T follicular helper cell (primary cell): ENCODE results near the gene EIF3J.
"Not testable (repeated sequence)": the region's sequence is repeated elsewhere in the genome, so short reads cannot be mapped to it uniquely, and the experiment has no call there.

Experiments used
- DNase-seq: peaks from one replicate; pipeline ENCODE4 v3.0.0-alpha.2; 2020; ENCODE audit warnings: low read depth

EIF3J gene

DNA sequence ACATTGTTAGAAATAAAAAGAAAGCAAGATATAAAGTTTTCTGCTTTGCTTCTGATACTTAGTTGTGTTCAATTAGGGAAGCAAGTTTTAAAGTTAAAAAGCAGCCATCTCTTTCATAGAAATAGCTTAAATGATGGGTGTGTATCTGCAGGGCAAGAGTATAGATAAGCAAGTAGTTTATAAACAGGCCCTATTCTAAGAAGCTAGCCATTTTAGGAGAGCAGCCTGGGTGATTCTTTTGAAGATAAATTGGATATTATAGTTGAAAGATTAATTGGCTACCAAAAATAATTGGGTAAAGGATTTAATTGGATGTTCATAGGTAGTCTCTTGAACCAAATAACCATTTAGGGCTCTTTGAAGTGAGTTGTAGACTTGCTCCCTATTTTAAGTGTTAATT lies 5.6 kb downstream of the EIF3J start:
- no peak for DNase-seq

DNA sequence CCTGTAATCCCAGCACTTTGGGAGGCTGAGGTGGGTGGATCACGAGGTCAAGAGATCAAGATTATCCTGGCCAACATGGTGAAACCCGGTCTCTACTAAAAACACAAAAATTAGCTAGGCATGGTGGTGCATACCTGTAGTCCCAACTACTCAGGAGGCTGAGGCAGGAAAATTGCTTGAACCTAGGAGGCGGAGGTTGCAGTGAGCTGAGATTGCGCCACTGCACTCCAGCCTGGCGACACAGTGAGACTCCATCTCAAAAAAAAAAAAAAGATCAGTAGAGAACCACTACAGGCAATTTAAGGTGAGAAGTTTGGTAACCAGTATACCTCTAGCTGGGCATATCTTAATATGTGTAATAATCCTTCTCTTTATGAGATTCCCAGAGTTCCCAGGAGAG lies 7.8 kb downstream of the EIF3J start:
- not testable (repeated sequence) for DNase-seq

DNA sequence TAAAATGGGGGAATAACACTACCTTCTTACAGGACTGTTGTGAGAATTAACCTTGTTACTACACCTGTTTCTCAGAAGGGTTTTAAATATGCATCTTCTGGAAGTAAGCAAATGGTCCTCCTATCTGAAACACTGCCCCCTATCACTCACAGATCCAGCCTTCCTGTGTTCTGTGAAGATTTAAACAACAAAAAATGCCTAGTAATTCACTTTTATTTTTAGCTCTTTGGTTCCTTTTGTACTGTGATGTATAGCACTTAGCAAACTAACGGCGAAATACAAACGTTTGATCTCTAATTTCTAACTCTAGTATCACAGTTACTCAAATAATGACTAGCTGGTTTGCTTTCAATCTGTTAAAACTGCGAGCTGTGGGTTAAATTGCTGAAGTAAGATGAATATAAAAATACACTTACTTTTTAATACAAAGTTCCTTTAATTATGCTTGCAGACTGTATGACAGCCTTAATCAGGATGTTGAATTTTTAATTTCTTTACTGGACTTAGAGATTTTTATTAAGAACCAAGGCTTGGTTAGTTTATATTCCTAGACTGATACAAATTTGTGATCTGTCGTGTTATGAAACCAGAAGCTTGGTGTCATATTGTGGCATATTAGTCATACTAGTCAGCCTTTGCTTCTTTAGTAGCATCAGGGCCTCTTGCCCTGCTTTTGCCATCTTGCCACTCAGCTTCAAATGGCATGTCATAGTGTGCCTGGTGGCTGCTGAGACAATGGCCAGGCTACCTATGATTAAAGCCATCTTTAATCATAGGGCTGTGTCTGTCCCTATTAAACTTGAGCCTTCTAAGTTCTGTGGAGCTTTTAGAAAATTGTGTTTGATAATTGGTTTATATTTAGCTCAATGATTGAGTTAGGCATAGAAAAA lies 9.2 kb downstream of the EIF3J start:
- DNase-seq = no peak

DNA sequence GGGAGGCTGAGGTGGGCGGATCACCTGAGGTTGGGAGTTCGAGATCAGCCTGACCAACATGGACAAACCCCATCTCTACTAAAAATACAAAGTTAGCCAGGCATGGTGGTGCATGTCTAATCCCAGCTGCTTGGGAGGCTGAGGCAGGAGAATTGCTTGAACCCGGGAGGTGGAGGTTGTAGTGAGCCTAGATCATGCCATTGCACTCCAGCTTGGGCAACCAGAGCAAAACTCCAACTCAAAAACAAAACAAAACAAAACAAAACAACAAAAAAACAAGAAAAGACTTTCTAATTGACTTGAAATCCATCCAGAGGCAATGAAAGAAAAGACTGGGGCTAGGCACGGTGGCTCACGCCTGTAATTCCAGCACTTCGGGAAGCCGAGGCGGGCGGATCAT lies 12.2 kb downstream of the EIF3J start:
- DNase-seq = not testable (repeated sequence)

DNA sequence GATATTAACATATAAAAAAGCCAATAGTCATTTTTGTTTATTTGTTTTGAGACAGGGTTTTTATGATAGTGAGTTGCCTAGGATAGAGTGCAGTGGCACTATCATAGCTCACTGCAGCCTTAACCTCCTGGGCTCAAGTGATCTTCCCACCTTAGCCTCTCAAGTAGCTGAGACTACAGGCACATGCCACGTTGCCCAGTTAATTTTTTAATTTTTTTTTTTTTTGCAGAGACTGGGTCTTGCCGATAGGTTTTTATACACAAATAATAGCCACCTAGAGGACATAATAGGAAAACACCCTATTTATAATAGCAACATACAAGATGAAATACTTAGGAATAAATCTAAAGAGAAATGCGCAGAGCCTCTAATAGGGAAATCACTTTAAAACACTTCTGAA lies 13.3 kb downstream of the EIF3J start:
- DNase-seq = no peak

DNA sequence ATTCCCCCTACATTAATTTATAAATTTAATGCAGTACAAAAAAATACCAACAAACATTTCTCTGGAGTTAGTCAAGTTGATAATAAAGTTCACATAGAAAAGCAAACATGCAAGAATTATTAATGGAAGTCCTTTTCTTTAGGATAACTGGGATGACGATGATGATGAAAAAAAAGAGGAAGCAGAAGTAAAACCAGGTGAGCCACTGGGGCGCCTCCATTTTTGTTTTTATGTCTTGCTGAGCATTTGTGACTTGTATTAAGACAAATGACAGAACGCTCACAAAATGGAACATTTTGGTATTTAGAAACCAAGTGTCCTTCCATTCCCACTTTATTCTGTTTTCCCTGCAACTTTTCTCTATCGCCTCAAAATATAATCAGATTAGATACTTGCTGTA lies 13.8 kb downstream of the EIF3J start:
- no peak for DNase-seq

DNA sequence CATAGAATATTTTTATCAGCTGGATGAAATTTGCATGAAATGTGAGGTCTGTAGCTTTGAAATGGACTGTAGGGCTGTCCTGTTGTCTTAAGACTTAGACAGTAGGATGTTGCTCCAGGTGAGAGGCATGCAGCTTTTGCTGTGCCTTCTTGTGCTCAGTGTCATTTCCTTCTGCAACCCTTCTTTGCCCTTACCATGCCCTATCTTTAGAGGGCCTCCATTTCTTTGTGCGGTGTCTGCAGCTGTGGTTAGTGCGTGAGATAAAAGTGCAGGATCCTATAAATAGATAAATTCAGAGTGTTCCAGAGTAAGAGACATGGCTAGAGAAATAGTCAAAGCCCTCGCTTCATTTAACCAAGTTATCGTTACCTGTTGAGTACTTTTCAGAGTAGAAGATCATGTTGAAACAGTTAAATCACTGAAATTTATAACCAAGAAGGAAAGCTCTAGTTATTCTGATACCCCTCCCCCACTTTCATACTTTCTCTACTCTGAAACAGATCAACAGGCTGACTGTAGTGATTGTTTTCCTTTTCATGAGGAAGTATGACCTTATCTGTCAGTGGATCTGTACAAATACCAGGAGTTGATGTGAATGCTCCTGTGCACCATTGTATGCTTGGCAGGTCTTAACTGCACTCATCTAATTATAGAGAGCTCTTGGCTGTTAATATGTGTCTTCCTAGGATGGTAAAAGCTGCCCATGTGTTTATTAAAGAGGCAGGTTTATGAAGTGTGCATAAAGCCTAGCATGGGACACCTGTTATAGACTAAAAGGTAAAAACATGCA lies 18.2 kb downstream of the EIF3J start:
- DNase-seq = no peak

DNA sequence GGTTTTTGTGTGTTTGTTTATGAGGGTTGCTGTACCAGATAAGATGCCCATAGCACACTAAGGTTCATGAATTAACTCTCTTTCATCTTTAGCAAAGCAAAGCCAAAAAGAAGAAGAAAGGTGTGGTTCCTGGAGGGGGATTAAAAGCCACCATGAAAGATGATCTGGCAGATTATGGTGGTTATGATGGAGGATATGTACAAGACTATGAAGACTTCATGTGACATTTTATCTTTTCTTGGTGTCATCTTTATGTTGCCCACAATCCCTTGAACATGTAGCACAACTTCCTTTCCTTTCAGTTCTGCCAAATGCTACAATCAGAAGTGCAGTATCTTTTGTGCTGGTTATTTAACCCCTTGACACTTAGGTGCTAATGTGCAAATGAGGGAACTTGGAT lies 24.0 kb downstream of the EIF3J start:
- DNase-seq = not testable (repeated sequence)

DNA sequence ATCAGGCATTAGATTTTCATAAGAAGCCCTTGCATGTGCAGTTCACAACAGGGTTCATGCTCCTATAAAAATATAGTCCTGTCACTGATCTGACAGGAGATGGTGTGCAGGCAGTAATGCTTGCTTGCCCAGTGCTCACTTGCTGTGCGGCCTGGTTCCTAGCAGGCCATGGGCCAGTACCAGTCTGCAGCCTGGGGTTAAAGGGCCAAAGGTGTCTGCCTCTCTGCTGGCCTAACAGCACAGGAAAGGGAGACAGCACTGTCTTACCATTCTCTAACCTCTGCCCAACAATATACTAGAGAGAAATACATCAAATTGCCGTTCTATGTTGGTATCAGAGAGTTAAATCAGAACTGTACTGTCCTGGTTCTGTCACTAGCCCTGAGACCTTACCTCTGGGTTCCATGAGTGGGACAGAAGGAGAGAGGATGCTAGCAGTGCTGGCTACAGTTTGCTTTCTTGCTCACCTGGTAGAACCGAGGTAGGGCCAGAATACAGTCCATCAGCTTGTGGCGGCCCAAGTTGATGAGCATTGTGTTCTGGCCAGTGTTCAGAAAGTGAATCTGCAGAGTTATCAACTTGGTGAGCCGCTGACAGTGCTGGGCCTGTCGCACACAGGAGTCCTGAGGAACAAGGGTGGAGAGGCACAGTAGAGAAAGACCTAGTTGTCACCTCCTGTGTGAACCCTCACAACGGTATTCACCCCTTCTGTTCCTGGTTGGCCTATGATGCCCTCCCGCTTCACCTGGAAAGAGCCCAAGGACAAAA lies 28.6 kb downstream of the EIF3J start:
- DNase-seq = no peak

DNA sequence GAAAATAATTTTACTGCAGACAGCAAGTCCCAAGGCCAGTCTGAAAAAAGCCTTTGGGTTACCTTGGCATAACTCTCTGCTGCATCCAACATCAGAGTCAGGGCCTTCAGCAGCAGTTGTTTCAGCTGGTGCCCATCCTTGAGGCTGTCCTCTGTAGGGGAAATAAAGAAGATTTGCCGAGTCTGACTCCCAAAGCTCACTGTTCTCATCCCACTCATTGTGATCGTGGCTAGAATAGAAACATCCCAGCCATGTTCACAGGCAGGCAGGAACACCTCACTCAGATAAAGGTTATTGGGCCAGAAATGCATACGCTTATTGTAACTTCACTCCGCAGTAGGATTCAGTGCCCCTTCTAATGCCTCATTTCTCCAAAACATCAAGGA lies 29.2 kb downstream of the EIF3J start:
- DNase-seq = no peak

DNA sequence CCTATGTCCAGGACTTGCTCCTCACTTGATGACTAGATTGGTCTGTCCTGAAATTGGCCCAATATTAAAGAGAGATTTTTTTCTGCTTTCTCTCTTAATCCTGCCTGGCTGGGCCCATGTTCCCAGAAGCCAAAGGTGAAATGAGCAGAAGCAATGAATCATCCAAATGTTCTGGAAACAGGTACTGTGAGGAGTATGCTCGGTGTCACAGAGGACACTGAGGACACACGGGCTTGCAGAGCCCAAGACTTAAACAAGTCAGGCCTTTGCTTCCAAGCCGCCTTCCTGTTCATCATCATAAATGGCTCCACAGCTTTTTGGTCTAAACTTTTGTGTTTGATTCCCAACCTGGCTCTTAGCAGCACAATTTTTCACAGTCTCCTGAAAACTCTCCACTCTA lies 31.4 kb downstream of the EIF3J start:
- DNase-seq = no peak

DNA sequence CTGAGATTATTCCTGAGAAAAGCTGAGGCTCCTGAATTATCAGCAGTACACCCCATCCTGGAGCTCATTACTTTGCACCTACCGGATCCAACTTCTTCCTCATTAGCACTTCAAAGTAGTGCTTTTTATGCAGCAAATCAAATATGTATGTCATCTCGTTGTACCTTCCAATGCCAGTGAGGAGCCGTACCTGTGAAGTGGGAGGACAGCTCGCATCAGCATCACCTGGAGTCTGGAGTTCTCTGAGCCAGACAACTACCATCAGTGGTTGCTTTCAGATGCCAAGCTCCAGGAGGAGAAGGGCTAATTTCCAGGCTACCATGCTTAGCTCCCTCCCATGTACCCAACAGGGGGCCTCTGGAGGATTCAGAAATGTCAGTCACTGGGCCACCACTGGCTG lies 32.4 kb downstream of the EIF3J start:
- DNase-seq = no peak

DNA sequence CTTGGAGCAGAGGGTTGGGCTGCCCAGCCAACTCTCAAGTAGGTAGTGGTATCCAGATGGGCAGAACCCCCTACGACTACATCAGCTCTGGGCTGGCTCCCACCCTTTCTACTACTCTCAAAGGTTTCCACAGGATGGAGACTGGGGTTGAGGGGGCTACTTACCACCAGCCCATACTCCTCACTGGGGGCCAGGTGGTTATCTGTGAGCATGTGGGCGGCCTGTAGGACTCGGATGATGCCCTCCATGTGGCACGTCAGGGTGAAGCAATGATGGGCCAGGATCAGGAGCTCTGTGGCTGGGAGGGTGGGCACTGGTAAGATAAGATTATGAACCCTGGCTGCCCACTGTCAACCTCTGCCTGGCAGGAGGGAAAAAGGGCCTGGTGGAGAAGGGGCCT lies 33.4 kb downstream of the EIF3J start:
- no peak for DNase-seq

DNA sequence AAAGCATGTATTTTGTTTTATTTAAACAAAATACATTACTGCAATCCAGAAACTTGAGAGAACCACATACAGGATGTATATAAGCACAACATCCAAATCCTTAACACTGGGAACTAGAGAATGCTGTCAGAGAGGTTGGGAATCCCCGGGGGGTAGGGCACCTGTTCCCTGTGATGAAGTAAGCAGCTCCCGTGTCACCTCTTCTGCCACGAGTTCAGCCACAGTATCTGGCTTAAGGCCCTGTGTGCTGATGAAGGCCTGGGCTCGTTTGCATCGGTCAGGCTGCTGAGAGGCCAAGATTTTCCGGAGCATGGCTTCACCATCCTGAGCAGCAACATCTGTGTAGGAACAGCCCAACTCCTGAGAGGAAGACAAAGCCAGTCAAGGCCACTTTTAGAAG lies 36.4 kb downstream of the EIF3J start:
- DNase-seq = no peak

DNA sequence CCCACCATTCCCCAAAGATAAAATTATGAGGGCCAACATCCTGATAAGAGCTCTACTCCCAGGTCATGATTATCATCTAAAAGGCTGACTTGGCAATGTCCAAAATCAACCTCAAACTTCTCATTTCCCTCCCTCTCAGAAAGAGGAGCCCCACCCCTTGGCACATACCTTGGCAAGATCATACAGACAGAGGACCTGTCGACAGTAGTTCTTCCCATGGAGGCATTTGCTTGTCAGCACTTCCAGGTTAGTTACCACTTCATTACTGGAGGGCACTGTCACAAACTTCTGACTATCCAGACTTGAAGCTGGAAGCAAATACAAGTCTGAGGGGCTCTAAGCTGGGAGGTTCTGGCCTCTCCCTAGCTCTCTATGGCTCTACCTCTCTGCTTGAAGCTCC lies 37.8 kb downstream of the EIF3J start:
- DNase-seq = no peak

DNA sequence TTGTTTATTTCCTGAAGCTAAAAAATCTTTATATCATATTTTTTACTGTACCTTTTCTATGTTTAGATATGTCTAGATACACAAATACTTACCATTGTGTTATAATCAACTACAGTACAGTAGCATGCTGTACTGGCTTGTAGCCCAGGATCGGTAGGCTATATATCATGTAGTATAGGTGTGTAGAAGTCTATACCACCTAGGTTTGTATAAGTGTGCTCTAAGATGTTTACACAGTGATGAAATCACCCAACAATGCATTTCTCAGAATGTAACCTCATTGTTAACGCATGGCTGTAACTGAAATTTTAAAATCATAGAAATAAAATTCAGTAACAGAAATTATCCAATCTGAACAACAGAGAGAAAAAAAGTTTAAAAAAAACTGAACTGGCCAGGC lies 43.2 kb downstream of the EIF3J start:
- no peak for DNase-seq

DNA sequence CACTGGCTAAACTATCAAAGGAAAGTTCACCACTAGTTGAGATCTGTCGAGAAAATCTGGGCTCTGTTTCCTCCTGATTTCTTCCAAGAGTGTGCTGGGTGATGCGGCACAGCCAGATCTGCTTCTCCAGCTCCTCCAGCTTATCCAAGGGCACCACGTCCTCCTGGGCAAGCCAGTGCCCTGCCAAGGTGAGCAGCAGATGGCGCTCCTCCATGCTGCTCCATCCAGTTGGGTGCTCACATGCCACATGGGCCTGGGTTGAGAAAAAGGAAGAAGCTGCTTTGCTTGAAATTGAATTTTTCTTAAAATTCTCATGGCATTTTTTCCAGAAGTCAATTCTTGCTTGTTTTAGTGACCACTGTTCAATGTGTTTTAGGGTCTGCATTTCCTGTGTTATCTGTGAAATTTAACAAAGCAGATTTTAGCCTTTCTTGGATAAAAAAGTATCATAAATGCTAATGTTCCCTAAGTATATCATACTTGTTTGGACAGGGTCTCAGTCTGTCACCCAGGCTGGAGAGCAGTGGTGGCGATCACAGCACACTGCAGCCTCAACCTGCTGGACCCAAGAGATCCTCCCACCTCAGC lies 47.3 kb downstream of the EIF3J start:
- peak; percentile 27 for DNase-seq

DNA sequence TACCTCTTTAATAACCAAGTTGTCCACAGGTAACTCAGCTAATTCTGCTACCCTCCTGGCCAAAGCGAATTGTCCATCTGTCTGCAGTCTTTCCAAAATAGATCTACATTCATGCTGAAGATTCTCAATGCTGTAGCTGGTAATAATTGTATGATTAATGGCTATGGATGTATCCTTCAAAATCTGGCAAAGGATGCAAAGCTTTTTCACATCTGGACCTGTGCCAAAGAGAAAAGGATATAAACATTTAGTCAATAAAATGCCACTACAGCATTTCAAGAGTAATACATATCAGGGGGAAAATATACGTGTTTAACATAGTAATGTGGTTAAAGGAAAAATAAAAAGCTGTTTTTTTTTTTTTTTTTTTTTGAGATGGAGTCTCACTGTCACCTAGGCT lies 48.7 kb downstream of the EIF3J start:
- DNase-seq = no peak

DNA sequence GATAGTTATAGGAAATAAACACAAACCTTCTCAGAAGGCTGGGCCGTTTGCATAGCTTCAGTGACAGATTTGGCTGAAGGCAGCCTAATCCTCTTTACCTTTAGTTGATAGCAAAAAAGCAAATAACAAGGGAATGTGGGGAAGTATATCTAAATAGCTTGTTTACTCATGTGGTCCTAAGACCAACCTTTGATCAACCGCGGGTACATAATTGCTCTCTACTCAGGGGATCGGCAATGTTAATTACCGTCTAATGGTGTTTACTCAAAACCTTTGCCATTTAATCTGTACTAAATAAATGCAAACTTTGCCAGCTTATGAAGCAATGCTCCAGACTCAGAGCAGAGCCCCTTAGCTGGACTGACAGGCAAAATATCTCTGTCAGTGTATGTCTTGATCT lies 51.6 kb downstream of the EIF3J start:
- DNase-seq = no peak

DNA sequence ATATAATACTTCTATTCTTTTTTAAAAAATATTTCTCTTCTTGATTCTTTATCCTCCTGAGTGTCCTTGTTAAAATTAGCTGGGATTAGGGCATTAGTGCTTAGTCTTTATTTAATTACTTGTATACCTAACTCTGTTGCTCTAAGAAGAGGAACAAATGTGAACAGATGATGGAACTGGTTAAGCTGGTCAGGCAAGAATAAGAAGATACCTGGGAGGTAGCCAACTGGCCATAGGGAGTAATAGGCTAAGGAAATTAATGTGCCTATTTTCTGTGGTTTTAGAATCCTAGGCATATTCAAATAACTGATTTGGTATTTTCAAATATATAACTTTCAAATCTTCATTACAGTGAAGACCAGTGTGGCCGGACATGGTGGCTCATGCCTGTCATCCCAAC lies 54.4 kb downstream of the EIF3J start:
- DNase-seq = no peak

DNA sequence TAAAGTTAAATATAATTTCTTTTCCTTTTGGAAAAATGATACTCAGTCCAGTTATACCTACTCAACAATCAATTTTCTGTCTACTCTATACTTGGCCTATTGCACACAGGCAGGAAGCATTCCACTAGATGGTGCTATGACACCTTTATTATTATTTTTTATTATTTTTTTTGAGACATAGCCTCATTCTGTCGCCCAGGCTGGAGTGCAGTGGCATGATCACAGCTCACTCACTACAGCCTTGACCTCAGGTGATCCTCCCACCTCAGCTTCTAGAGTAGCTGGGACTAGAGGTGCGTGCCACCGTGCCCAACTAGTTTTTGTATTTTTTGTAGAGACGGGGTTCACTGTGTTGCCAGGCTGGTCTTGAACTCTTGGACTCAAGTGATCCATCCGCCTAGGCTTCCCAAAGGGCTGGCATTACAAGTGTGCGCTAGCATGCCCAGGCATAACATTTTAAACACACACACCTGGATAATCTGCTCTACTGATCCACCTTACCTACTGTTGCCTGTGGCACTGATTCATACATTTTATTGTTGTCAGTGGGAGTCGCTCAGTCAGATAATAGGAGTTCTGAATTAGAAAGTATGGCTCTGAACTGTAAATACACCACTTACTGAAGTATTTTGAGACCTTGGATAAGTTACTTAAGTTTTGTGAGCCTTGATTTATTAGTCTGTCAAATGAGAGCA lies 56.2 kb downstream of the EIF3J start:
- no peak for DNase-seq

DNA sequence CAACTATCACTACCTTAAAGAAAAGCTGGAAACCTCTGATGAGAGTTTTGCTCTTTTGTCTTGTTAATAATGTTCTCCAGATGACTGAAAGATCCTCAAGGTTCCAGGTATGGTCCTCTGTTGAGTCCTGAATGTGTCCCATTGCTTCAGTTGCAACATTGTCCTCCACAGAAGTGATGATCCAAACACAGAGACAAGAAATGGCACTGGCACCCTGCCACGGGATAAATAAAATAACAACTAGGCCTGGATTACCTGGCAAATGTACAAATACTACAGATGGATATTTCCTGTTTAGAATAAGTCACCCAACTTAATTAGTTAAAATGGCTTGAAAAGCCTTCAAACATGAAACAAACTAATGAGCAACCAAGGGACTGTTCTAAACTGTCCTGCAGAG lies 58.3 kb downstream of the EIF3J start:
- no peak for DNase-seq
